Measurements from ENCODE around the gene VWA8. TPM values are rescaled to one million over a fixed set of nuclear protein-coding genes. Genes with fewer than 3 reads are reported as not detected.

VWA8 gene
- total and polyA plus RNA-seq, 2 of the 13 experiments (the other 11 are each of a cell fraction or from before 2014, with no cell fraction given): 9.1 to 17.3 TPM

DNA sequence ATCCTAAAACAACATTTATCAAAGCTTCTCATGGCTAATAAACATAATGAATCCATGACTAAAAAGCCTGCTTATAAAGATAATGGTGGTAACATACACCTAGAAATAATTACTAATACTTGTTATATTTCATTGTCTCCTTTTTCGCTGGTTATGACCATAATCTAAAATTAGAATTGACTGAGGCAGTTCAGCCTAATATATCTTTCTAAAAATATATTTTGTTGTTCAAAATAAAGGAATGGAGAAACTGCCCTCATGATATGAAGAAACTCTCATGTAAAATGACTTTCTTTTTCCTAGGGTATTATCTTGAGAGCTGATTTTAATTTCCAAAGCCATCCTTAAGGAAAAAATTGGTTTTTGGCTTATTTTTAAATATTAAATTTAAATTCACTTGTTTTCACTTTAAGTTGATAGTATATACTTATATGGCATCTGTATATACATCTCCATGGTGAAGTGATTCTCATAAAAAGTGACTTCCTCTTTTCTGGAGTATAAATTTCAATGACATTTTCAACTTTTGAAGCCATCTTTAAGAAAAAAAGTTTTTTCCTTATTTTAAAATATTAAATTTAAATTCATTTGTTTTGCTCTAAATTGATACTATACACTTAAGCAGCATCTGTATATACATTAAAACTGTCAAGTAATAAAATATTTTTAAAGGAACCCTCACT is 204.6 kb downstream of the VWA8 start:
- in situ Hi-C loops (cut with HindIII; ENCODE audit: extremely low pct_ligation_motif_present, low pct_unique_long_range_greater_than_20kb): no loop called here
- no peak overlapping the region for H3K9ac ChIP-seq (ENCODE audit: insufficient read depth, low read depth, low read length)
- peaks cover 0 to 4% of the 10 kb centered on the region in 2 experiments; a peak in 1 of 5 replicates for H3K36me3 ChIP-seq (replicated peaks in 1 of 2; ENCODE audit: control insufficient read depth in 1 of 2, insufficient read depth in 2 of 2, low read length in 2 of 2)
- H3K9me3 ChIP-seq (ENCODE audit: low read length): no peaks in the 10 kb centered on the region
- BruUV-seq (replicated peaks): no TSS peak
- no peak overlapping the region for H2AFZ ChIP-seq (ENCODE audit: low read length)
- no peaks in the 10 kb centered on the region for H3K79me2 ChIP-seq (ENCODE audit: insufficient read depth, low read length)
- FAIRE-seq (no peak), DNase-seq (ENCODE audit: low spot score) (no peak), ATAC-seq (no peak)
- no peaks in the 10 kb centered on the region for H3K4me1 ChIP-seq (ENCODE audit: insufficient read depth, low read length)
- no peak overlapping the region for H3K27ac ChIP-seq (ENCODE audit: extremely low read length, insufficient read depth, low read length)
- intact Hi-C loops (cut with micrococcal nuclease; ENCODE audit: unreplicated experiment): no loop called here
- H3K4me2 ChIP-seq (ENCODE audit: low read depth, low read length): no peak overlapping the region
- TF ChIP-seq RFX3 (CRISPR knock-in tag; IDR thresholded peaks at IDR 0.05): no peak
- TF ChIP-seq, protein P1, sequence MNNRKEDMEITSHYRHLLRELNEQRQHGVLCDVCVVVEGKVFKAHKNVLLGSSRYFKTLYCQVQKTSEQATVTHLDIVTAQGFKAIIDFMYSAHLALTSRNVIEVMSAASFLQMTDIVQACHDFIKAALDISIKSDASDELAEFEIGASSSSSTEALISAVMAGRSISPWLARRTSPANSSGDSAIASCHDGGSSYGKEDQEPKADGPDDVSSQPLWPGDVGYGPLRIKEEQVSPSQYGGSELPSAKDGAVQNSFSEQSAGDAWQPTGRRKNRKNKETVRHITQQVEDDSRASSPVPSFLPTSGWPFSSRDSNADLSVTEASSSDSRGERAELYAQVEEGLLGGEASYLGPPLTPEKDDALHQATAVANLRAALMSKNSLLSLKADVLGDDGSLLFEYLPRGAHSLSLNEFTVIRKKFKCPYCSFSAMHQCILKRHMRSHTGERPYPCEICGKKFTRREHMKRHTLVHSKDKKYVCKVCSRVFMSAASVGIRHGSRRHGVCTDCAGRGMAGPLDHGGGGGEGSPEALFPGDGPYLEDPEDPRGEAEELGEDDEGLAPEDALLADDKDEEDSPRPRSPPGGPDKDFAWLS (CRISPR knock-in tag; IDR thresholded peaks at IDR 0.05; ENCODE audit: borderline replicate concordance): no peak
- no peak for TF ChIP-seq MXI1 (IDR thresholded peaks at IDR 0.05; ENCODE audit: borderline replicate concordance, low read depth, low read length)
- TF ChIP-seq, protein P2, sequence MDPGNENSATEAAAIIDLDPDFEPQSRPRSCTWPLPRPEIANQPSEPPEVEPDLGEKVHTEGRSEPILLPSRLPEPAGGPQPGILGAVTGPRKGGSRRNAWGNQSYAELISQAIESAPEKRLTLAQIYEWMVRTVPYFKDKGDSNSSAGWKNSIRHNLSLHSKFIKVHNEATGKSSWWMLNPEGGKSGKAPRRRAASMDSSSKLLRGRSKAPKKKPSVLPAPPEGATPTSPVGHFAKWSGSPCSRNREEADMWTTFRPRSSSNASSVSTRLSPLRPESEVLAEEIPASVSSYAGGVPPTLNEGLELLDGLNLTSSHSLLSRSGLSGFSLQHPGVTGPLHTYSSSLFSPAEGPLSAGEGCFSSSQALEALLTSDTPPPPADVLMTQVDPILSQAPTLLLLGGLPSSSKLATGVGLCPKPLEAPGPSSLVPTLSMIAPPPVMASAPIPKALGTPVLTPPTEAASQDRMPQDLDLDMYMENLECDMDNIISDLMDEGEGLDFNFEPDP (CRISPR knock-in tag; conservative IDR thresholded peaks at IDR 0.05): no peak
- TF ChIP-seq, protein P3, sequence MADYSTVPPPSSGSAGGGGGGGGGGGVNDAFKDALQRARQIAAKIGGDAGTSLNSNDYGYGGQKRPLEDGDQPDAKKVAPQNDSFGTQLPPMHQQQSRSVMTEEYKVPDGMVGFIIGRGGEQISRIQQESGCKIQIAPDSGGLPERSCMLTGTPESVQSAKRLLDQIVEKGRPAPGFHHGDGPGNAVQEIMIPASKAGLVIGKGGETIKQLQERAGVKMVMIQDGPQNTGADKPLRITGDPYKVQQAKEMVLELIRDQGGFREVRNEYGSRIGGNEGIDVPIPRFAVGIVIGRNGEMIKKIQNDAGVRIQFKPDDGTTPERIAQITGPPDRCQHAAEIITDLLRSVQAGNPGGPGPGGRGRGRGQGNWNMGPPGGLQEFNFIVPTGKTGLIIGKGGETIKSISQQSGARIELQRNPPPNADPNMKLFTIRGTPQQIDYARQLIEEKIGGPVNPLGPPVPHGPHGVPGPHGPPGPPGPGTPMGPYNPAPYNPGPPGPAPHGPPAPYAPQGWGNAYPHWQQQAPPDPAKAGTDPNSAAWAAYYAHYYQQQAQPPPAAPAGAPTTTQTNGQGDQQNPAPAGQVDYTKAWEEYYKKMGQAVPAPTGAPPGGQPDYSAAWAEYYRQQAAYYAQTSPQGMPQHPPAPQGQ (CRISPR knock-in tag; IDR thresholded peaks at IDR 0.05; ENCODE audit: borderline replicate concordance): no peak
- no peak for TF ChIP-seq KDM5A (IDR thresholded peaks at IDR 0.05; ENCODE audit: borderline replicate concordance, low read length)
- no peak for TF ChIP-seq KDM4B (CRISPR knock-in tag; IDR thresholded peaks at IDR 0.05)
- TF ChIP-seq ZNF350 (CRISPR knock-in tag; IDR thresholded peaks at IDR 0.05; ENCODE audit: borderline replicate concordance, low read depth): no peak
- TF ChIP-seq RELA (CRISPR knock-in tag; IDR thresholded peaks at IDR 0.05): no peak
- TF ChIP-seq MBNL3 (CRISPR knock-in tag; conservative IDR thresholded peaks at IDR 0.05): no peak
- TF ChIP-seq, protein P4, sequence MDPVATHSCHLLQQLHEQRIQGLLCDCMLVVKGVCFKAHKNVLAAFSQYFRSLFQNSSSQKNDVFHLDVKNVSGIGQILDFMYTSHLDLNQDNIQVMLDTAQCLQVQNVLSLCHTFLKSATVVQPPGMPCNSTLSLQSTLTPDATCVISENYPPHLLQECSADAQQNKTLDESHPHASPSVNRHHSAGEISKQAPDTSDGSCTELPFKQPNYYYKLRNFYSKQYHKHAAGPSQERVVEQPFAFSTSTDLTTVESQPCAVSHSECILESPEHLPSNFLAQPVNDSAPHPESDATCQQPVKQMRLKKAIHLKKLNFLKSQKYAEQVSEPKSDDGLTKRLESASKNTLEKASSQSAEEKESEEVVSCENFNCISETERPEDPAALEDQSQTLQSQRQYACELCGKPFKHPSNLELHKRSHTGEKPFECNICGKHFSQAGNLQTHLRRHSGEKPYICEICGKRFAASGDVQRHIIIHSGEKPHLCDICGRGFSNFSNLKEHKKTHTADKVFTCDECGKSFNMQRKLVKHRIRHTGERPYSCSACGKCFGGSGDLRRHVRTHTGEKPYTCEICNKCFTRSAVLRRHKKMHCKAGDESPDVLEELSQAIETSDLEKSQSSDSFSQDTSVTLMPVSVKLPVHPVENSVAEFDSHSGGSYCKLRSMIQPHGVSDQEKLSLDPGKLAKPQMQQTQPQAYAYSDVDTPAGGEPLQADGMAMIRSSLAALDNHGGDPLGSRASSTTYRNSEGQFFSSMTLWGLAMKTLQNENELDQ (CRISPR knock-in tag; IDR thresholded peaks at IDR 0.05; ENCODE audit: borderline replicate concordance): no peak
- H3K4me3 ChIP-seq (replicated peaks in 1 of 3; ENCODE audit: insufficient read depth in 1 of 3, low read depth in 2 of 3, low read length in 3 of 3): no peak overlapping the region
- H4K20me1 ChIP-seq (ENCODE audit: insufficient read depth, low read length): no peaks in the 10 kb centered on the region
- H3K27me3 ChIP-seq (ENCODE audit: control insufficient read depth in 1 of 2, insufficient read depth in 2 of 2, low read length in 2 of 2): no peaks in the 10 kb centered on the region
- POLR2A ChIA-PET: no interaction called here
- 100% methylated on average over 1 of the region's 1 CpG for WGBS (ENCODE audit: low lambda C conversion rate)
- CTCF ChIA-PET (ENCODE audit: low intra/inter-chr PET ratio, low total read pairs): no interaction called here
